Stimulated activated CD8-positive, alpha-beta memory T cell treated with anti-CD3 and anti-CD28 coated beads, Interleukin-15, amount 100 ng/mL, for 1 hour (primary cell): Measurements from ENCODE around the gene WIPF3.
"Not testable (repeated sequence)": the region's sequence is repeated elsewhere in the genome, so short reads cannot be mapped to it uniquely, and the experiment has no call there.

Experiments
- DNase-seq: peaks from one replicate; pipeline ENCODE4 v3.0.0-alpha.2; 2020; ENCODE audit warnings: low read depth

WIPF3 gene

GRCh38 chr7:29881724-29882123 lies 75.4 kb downstream of the WIPF3 start:
- no peak for DNase-seq

DNA sequence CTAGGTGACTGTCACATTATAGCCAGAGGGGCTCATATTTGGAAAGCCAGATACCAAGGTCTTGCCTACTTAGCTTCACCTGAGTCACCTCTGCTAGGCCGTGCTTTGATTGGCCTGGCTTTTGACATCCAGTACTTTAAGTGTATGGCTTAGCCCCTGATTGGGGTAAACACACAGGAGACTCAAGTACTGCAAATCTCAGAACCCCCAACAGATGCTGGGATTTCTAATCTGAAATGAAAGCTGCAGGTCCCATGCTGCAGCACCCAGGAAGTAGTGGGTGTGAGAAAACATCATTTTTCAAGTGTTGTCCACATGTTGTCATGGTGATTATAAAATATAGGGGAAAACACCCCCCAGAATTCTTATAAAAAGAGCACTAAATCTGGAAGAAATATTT lies 76.2 kb downstream of the WIPF3 start:
- no peak for DNase-seq

GRCh38 chr7:29883462-29884398 lies 77.4 kb downstream of the WIPF3 start:
- DNase-seq: no peak

DNA sequence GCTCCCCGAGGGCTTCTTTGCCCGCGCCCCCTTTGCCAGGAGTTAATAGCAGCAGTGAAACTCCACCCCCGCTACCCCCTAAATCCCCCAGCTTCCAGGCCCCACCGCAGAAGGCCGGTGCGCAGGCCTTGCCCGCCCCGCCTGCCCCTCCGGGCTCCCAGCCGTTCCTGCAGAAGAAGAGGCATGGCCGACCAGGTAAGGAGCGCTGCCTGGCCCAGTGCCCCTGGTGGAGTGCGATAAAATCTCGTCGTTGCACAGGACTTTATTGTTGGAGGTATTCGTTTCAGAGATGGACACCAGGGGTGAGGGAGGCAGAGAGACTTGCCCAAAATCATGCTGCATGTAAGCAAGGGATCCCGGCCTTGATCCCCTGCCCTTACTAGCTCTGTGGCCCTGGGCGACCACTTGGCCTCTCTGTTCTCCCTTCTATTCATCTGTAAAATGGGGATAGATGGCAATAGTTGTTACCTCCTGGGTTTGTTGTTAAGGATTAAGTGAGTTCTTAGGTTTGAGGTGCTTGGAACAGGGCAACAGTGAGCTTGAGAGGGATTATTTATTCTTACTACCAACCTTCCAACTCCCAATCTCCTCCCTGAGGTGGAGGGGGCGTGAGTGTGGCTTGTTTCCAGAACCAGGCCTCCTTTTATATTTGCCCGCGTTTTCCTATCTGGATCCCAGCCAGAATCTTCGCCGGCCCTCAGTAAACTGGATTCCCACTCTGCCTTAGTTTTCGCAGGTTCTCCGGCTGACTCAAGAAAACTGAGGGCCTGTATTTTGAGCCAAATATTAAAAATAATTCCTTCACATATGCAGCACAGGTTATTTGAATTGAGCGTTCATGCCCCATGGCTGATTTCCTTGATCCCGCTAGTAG lies 78.3 kb downstream of the WIPF3 start:
- DNase-seq: no peak

DNA sequence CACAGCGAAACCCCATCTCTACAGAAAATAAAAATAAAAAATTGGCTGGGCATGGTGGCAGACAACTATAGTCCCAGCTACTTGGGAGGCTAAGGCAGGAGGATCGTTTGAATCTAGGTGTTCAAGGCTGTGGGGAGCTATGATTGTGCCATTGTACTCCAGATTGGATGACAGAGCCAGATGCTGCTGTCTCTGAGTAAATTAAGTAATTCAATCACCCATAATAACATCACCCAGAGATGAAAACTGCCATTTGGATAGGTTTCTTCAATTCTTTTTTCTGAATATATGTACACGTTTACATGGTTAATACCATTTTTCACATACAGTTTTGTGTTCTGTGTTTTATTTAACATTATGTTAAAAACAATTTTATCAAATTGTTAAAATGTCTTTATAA lies 79.3 kb downstream of the WIPF3 start:
- no peak for DNase-seq

DNA sequence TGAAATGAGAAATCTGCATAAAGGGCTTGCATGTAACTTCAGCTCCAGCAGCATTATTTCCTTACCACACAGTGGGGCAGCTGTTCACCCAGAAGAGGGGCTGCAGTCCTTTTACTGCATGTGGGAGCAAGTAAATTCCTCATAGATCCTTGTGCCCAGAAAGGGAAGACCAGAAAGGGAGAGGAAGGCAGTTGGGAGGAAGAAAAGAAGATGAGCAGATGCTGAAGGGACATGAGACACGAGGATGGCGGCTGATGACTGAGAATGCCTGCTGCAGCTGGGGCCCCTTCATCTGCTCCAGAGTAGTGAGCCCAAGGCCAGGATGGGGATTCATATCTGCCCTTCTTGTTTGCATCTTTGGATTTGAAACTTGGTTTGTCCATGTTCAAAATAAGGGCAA lies 80.5 kb downstream of the WIPF3 start:
- DNase-seq: no peak

DNA sequence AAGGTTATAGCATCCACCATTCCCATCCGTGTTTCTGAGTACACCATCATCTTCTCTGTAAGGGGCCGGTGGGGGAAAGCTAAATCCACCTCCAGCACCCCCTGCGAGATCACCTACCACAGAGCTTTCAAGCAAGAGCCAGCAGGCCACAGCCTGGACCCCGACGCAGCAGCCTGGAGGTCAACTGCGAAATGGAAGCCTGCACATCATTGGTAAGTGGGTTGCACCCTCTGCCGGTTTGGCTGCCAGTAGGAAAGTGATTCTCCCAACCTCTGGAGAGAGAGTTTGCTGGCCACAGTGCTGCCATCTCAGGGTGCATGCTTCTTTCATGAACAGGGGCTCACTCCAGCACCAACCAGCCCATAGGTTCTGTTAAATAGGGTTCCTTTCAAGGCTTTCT lies 81.7 kb downstream of the WIPF3 start:
- DNase-seq: no peak

- DNase-seq: no peak
These were observed 83.0 kb downstream of the WIPF3 start for GRCh38 chr7:29889288-29889687.

DNA sequence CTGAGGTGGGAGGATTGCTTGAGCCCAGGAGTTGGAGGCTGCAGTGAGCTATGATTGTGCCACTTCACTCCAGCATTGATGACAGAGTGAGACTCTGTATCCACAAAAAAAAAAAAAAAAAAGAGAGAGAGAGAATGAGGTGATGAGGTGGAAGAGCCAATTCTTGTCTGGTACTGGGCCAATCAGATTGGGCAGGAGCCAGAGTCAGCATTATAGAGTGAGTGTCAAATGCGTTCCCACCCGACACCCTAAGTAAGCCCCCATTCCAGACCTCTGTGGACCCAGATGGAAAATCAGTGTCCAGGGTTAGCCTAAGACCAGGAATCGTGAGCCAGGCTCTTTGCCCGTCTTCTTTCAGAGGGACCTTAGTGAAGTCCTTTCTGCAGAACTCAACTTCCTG lies 83.9 kb downstream of the WIPF3 start:
- DNase-seq: no peak

DNA sequence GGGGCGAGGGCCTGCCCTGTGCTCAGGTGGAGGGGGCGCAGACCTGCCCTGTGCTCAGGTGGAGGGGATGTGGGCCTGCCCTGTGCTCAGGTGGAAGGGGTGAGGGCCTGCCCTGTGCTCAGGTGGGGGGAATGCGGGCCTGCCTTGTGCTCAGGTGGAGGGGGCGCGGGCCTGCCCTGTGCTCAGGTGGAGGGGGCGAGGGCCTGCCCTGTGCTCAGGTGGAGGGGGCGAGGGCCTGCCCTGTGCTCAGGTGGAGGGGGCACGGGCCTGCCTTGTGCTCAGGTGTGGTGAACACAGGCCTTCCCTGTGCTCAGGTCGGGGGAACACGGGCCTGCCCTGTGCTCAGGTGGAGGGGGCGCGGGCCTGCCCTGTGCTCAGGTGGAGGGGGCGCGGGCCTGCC lies 84.5 kb downstream of the WIPF3 start:
- DNase-seq: not testable (repeated sequence)

DNA sequence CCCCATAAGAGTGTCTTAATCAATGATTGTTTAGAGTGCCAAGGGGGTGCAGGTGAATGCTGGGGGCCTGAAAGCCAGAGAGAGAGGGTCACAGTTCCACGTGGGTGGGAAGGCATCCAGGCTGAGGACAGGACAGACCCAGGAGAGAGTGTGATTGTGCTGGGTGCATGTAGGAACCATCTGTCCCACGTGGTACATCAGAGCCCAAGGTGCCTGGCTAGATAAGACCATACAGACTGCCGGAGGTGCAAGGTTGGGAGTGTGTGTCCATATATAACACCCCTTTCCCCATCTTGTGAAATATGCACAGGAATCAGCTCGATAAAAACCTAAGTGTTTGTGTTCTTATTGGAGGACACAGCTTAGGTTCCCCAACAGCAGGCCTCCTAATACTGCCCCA lies 85.5 kb downstream of the WIPF3 start:
- DNase-seq: no peak

- no peak for DNase-seq
These were observed 85.9 kb downstream of the WIPF3 start for GRCh38 chr7:29892231-29892630.

DNA sequence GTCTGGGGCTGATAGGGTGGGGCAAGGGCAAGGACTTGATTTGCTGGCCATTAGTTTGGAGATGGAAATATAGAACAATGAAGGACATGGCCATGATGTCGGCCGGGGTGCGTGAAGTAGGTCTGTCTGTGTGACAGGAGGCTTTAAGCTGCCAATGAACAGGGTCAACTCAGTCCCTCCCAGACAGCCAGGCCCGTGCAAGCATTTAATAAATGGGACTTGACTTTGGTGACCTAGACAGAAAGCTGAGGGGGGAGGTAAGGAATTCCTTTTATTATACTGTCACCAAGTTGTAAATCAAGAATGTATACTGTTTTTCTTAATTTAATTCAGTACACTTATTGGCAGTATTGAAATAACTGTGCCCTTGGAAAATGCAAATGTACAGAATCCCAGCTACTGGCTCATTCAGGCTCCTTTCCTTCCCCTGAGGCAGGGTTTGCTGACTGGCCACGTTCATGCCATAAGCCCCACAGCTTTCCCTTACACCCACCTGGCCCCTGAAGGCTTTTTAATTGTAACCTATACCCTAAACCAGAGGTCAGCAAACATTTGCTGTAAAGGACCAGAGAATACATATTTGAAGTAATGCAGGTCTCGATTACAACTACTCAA lies 87.2 kb downstream of the WIPF3 start:
- DNase-seq: no peak

GRCh38 chr7:29894256-29894655 lies 87.9 kb downstream of the WIPF3 start:
- DNase-seq: no peak

DNA sequence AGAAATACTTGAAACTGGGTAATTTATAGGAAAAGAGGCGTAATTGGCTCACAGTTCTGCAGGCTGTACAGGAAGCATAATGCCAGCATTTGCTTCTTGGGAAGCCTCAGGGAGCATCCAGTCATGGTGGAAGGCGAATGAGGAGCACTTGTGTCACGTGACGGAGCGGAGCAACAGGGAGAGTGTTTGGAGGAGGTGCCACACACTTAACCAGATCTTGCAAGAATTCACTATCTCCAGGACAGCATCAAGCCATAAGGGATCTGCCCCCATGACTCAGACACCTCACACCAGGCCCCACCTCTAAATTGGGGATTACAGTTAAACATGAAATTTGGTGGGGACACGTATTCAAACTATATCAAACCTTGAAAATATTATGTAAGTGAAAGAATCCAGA lies 89.3 kb downstream of the WIPF3 start:
- DNase-seq: no peak

- DNase-seq: no peak
These were observed 90.5 kb downstream of the WIPF3 start for GRCh38 chr7:29896685-29897411.

- DNase-seq: no peak
These were observed 92.0 kb downstream of the WIPF3 start for GRCh38 chr7:29898301-29898700.

DNA sequence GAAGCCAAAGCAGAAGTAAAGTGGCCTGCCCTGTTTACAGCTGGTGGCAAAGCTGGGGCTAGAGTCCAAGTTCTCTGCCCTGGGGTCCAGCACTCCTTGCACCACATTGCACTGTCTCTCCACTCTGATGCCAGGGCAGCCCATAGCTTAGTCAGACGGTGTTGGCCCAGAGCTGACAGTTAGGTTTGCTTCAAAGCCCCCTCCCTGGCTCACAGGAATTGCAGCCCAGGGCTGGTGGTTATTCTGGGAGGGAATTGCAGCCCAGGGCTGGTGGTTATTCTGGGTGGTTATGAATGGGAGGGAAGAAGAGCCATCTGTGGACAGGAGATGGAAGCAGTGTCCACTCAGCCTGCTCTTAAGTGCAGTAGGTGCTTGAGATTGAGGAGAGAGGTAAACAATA lies 94.4 kb downstream of the WIPF3 start:
- DNase-seq: no peak

- DNase-seq: no peak
These were observed 100.1 kb downstream of the WIPF3 start for GRCh38 chr7:29906200-29907022.

- DNase-seq: no peak
These were observed 107.9 kb downstream of the WIPF3 start for GRCh38 chr7:29914180-29914579.
